ENCODE results near the gene OR1E2. TPM values are rescaled to one million over a fixed set of nuclear protein-coding genes. Genes with fewer than 3 reads are reported as not detected.
A peak's percentile ranks its signal among the peaks of the same experiment; 100 is the strongest.
"Not testable (repeated sequence)": the region's sequence is repeated elsewhere in the genome, so short reads cannot be mapped to it uniquely, and the experiment has no call there.

The OR1E2 gene
- total RNA-seq, 1 experiment from 2014 or later, result not detected

- no TSS peak for BruUV-seq (replicated peaks)
- Histone ChIP-seq H3K27me3 (ENCODE audit: low read length) (peaks cover 28% of the 10 kb centered on the region), H3K27ac (ENCODE audit: low read length) (no peak overlapping the region), H3K4me2 (ENCODE audit: low read length) (no peak overlapping the region), H2AFZ (ENCODE audit: low read length) (no peak overlapping the region), H3K36me3 (ENCODE audit: low read depth, low read length) (no peaks in the 10 kb centered on the region), H3K79me2 (ENCODE audit: low read length) (no peaks in the 10 kb centered on the region), H3K4me3 (ENCODE audit: low read length) (no peak overlapping the region), H4K20me1 (ENCODE audit: low read length) (no peaks in the 10 kb centered on the region), H3K9ac (ENCODE audit: low read length) (no peak overlapping the region), H3K9me3 (ENCODE audit: low read length) (no peaks in the 10 kb centered on the region), H3K4me1 (ENCODE audit: insufficient read depth, low read length) (no peaks in the 10 kb centered on the region), H3F3A (ENCODE audit: low read length, unreplicated experiment) (no peaks in the 10 kb centered on the region), H3K9me2 (replicated peaks; ENCODE audit: low read length) (no peaks in the 10 kb centered on the region)
- CTCF ChIA-PET, result no interaction called here
- POLR2A ChIA-PET (ENCODE audit: unreplicated experiment), result no interaction called here
- TF ChIP-seq EZH2phosphoT487 (IDR thresholded peaks at IDR 0.05; ENCODE audit: borderline replicate concordance, low read length), result no peak
- TF ChIP-seq EZH2 (IDR thresholded peaks at IDR 0.05; ENCODE audit: low read length, unreplicated experiment), result no peak
- TF ChIP-seq, protein P1, sequence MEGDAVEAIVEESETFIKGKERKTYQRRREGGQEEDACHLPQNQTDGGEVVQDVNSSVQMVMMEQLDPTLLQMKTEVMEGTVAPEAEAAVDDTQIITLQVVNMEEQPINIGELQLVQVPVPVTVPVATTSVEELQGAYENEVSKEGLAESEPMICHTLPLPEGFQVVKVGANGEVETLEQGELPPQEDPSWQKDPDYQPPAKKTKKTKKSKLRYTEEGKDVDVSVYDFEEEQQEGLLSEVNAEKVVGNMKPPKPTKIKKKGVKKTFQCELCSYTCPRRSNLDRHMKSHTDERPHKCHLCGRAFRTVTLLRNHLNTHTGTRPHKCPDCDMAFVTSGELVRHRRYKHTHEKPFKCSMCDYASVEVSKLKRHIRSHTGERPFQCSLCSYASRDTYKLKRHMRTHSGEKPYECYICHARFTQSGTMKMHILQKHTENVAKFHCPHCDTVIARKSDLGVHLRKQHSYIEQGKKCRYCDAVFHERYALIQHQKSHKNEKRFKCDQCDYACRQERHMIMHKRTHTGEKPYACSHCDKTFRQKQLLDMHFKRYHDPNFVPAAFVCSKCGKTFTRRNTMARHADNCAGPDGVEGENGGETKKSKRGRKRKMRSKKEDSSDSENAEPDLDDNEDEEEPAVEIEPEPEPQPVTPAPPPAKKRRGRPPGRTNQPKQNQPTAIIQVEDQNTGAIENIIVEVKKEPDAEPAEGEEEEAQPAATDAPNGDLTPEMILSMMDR (conservative IDR thresholded peaks at IDR 0.05; ENCODE audit: low read depth, low read length), result no peak
- DNase-seq (no peak), ATAC-seq (no peak)
- intact Hi-C loops (cut with micrococcal nuclease), result no loop called here
These were observed 4.7 kb upstream of the OR1E2 start for GRCh38 chr17:3438368-3438767.

GRCh38 chr17:3433215-3433614 is 426 bp downstream of the OR1E2 start:
- H4K20me1 ChIP-seq (ENCODE audit: low read length); H3K9me2 ChIP-seq (replicated peaks; ENCODE audit: low read length); H3K79me2 ChIP-seq (ENCODE audit: low read length); intact Hi-C loops (cut with micrococcal nuclease); POLR2A ChIA-PET (ENCODE audit: unreplicated experiment); H2AFZ ChIP-seq (ENCODE audit: low read length); H3K4me1 ChIP-seq (ENCODE audit: insufficient read depth, low read length); H3K27ac ChIP-seq (ENCODE audit: low read length); H3K4me3 ChIP-seq (ENCODE audit: low read length); H3K9ac ChIP-seq (ENCODE audit: low read length); ATAC-seq; BruUV-seq (replicated peaks); CTCF ChIA-PET; H3K9me3 ChIP-seq (ENCODE audit: low read length); H3F3A ChIP-seq (ENCODE audit: low read length, unreplicated experiment); H3K36me3 ChIP-seq (ENCODE audit: low read depth, low read length); H3K4me2 ChIP-seq (ENCODE audit: low read length): not testable (repeated sequence)
- peaks cover 22% of the 10 kb centered on the region for H3K27me3 ChIP-seq (ENCODE audit: low read length)
- DNase-seq, result peak; percentile 7

GRCh38 chr17:3418222-3418621 is 15.4 kb downstream of the OR1E2 start:
- DNase-seq, result no peak
- H3K9me2 ChIP-seq (replicated peaks; ENCODE audit: low read length), result no peaks in the 10 kb centered on the region
- H3K4me2 ChIP-seq (ENCODE audit: low read length), result no peak overlapping the region
- no peak overlapping the region for H2AFZ ChIP-seq (ENCODE audit: low read length)
- ChIA-PET CTCF (no interaction called here), POLR2A (ENCODE audit: unreplicated experiment) (no interaction called here)
- no peak overlapping the region for H3K27ac ChIP-seq (ENCODE audit: low read length)
- no TSS peak for BruUV-seq (replicated peaks)
- no peaks in the 10 kb centered on the region for H3K36me3 ChIP-seq (ENCODE audit: low read depth, low read length)
- H3K27me3 ChIP-seq (ENCODE audit: low read length), result peaks cover 18% of the 10 kb centered on the region; the same call in 1 of the 2 replicates
- no peaks in the 10 kb centered on the region for H3K9me3 ChIP-seq (ENCODE audit: low read length)
- no peak for ATAC-seq
- no peaks in the 10 kb centered on the region for H3K4me1 ChIP-seq (ENCODE audit: insufficient read depth, low read length)
- intact Hi-C loops (cut with micrococcal nuclease), result no loop called here
- no peak overlapping the region for H3K9ac ChIP-seq (ENCODE audit: low read length)
- H4K20me1 ChIP-seq (ENCODE audit: low read length), result no peaks in the 10 kb centered on the region
- H3K79me2 ChIP-seq (ENCODE audit: low read length), result no peaks in the 10 kb centered on the region
- H3K4me3 ChIP-seq (ENCODE audit: low read length), result no peak overlapping the region
- no peaks in the 10 kb centered on the region for H3F3A ChIP-seq (ENCODE audit: low read length, unreplicated experiment)
- TF ChIP-seq, protein P1 (conservative IDR thresholded peaks at IDR 0.05; ENCODE audit: low read depth, low read length), result no peak
- TF ChIP-seq EZH2 (IDR thresholded peaks at IDR 0.05; ENCODE audit: low read length, unreplicated experiment) (no peak), EZH2phosphoT487 (IDR thresholded peaks at IDR 0.05; ENCODE audit: borderline replicate concordance, low read length) (no peak)
